Right ventricle myocardium inferior (tissue), 1 donor: ENCODE measurements around the gene KCTD2. TPM values are rescaled to one million over a fixed set of nuclear protein-coding genes. Genes with fewer than 3 reads are reported as not detected.
"Not testable (repeated sequence)": the region's sequence is repeated elsewhere in the genome, so short reads cannot be mapped to it uniquely, and the experiment has no call there.

Source experiments
- ATAC-seq: fragments of 200-7000 bp; cut with Tn5 transposase; one replicate; pipeline ENCODE4 v1.9.1; 2020; ENCODE audit warnings: mild to moderate bottlenecking, moderate library complexity
- DNase-seq: peaks from one replicate; pipeline ENCODE4 v3.0.0; 2021; ENCODE audit errors: missing footprints
- intact Hi-C: fragments of 100-400 bp; cut with DNase I; formaldehyde crosslinking; loops from one replicate; pipeline ENCODE4 v1.11.0; 2022
- total RNA-seq: library from RNA; stranded (reverse); fragmentation: NEBNext Ultra II Directional; extraction: Animal tissue kit (Norgen Biotek cat#: 25700); gene quantifications from one replicate; pipeline ENCODE4 v1.2.1, GENCODE V29; 2021
- donor health status: DM: no; HTN: yes; CAD: no; lungs with severe emphysema.

The KCTD2 gene
- total RNA-seq, 1 donor from 2014 or later, result 26.7 TPM

- DNase-seq (no peak), ATAC-seq (no peak)
- intact Hi-C loops, result no loop called here
Measured at GRCh38 chr17:75068750-75069149, 21.7 kb downstream of the KCTD2 start.

DNA sequence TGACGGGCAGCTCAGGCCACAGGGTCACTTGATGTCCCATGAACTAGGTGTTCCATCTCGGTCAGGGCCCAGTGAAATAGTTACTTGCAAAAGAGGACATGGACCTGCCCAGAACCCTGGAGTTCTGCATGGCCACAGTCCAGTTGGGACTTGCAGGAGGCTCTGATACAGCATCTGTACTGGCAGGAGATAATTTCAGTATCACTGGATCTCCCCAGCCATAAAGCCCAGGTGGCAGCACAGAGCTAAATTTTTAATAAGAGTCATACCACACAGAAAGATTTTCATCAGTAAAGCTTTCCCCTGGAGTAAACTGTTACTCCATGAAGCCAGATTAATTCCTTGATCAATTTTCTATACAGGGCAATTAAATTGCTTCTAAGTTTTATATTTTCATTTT is 22.8 kb downstream of the KCTD2 start:
- intact Hi-C loops, result no loop called here
- ATAC-seq (no peak), DNase-seq (no peak)

DNA sequence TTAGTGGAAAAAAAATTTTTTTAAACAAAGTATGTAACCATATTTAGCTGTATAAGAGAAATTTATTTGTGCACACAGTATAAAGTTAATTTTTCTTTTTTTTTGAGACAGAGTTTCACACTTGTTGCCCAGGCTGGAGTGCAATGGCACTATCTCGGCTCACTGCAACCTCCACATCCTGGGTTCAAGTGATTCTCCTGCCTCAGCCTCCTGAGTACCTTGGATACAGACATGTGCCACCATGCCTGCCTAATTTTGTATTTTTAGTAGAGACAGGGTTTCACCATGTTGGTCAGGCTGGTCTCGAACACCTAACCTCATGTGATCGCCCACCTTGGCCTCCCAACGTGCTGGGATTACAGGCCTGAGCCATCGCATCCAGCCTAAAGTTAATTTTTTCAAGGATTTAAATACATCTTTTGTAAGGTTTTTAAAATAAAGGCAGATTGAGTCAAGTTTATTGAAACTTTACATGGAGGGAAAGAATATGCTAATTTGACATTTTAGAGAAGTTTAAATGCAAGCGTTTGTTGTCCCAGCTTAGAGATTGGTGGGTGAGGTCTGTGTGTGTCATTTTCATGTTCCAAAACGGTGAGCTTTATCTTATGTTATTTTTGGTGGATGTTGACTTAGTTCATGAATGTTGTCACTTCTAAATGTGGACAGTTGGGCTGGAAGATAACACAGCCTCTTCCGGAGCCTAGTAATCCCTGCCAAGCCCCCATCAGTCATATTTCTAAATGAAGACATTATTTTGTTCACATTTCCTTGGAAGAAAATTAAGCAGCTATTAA is 24.6 kb downstream of the KCTD2 start:
- DNase-seq, ATAC-seq, intact Hi-C loops: not testable (repeated sequence)

DNA sequence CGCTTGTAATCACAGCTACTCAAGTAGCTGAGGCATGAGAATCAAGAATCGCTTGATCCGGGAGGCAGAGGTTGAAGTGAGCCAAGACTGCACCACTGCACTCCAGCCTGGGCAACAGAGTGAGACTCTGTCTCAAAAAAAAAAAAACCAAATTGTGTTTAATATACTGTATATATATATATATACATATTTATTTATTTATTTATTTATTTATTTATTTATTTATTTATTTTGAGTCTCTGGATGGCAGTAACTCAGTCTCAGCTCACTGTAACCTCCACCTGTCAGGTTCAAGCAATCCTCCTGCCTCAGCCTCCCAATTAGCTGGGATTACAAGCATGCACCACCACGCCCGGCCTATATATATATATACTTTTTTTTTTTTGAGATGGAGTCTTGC is 25.9 kb downstream of the KCTD2 start:
- intact Hi-C loops, ATAC-seq, DNase-seq: not testable (repeated sequence)

DNA sequence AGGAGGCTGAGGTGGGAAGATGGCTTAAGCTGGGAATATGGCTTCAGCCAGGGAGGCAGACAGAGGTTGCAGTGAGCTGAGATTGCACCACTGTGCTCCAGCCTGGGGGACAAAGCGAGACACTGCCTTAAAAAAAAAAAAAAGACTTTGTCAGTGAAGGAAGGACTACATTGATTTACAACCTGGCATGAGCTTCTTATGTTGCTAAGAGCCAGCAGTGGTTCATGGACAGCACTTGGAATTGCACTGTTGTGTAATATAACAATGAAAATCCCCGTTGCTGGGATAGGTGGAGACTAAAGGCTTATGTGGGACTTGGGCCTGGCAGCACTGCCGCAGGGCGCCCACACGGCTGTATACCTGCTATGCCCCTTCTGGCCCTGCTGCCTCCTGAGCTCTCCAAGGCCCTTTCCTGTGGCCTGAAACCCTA is 26.6 kb downstream of the KCTD2 start:
- intact Hi-C loops, result no loop called here
- ATAC-seq (no peak), DNase-seq (no peak)

DNA sequence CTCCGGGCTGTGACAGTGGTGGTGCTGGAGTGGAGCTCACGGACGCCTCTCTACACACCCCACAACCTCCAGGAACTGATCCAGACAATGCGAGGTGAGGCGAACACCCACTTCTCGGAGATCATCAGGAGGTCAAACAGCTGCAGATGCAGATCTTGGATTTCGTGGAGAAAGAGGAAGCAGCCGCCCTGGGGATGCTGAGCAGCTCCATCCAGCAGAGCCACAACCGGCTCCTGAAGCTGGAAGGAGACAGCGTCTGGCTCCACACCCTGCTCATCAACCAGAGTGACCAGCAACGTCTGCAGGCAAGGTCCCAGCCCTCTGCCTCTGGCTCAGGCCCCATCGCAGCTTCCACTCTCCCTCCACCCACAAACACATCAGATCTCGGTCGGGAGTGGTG is 27.5 kb downstream of the KCTD2 start:
- intact Hi-C loops, result no loop called here
- DNase-seq (no peak), ATAC-seq (no peak)

DNA sequence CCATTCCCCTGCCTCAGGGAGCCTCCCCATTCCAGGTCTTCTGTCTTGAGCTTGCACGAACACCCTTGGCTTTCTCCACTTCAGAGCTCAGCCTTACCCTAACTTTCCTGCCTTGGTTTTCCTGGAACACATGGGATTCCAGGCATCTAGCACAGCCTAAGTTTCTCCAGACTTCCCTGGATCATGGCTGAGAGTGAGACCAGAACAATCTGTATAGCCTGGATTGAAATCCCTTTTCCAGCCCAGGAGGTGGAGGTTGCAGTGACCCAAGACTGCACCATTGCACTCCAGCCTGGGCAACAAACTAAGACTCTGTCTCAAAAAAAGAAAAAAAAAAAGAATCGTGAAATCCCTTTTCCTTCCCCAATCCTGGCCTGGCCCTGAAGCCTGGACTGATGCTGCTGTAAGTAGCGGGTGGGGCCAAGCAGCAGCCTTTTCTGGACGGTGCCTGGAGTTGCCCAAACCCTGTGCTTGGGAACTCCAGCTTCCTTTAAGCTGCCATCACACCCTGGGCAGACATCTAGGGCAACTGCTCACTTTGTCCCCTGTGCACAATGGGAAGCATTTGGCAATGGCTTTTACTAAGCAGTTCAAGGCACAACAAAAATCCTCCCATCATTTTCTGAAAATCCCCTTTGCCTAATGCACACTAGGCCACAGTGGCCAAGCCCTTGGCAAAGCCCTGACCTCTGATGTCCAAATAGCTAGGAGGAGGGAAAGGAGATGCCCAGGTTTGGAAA is 28.7 kb downstream of the KCTD2 start:
- intact Hi-C loops, result no loop called here
- ATAC-seq (no peak), DNase-seq (peak; percentile 0)

DNA sequence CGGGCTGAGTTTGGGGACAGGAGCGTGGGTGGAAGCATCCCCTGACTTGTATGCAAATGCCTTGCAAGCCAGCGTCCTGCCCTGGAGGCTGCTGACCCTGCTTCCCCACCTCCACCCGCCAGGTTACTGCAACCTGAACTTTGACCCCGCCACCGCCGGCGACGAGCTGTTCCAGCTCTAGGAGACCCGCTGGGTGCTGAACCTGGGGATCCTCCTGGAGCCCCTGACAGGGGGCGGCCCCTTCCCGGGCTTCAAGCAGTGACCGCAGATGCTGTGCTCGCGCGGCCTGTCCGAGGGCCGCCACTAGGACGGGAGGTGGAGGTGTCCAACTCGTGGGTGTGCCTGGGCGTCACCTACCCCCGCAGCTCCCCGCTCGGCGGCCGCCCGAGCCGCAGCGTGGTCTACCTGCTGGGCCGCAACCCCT is 30.1 kb downstream of the KCTD2 start:
- intact Hi-C loops, result no loop called here
- no peak for DNase-seq
- ATAC-seq, result peak; percentile 4

- ATAC-seq (peak; percentile 91), DNase-seq (peak; percentile 91)
- intact Hi-C loops, result no loop called here
Measured at GRCh38 chr17:75077496-75078283, 30.7 kb downstream of the KCTD2 start.

DNA sequence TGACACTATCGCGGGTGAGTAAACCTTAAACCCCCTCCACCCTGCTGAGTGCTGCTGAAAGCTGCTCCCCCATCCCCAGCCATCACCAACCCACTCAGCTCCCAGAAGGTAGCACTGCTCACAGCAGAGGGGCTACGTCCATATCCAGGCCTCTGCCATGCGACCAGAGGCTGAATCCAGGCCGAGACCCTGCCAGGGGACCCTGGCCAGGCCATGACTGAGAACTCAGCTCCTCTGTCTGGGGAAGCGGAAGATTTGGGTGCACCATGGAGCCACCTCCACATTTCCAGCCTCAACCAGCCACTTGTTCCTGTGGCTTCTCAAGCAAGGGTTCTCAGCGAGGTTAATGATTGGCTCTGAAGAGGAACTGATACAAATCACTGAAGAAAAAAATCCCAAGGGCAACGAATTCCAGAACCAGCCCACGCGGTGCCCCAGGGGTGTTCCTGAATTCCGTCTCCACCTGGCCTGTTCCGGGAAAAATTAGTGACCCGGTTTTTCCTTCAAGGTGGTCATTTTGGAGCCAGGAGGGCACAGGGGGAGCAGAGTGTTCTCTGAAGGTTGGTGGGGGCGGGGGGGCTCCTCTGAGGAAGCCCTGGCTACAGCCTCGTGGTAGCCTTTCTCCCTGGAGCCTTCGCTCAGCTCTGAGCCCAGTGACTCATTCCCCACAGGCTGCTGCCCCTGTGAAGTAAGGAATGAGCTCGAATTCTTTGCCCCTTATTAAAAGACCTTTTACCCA is 31.4 kb downstream of the KCTD2 start:
- DNase-seq (peak; percentile 53), ATAC-seq (peak; percentile 23)
- intact Hi-C loops, result no loop called here

DNA sequence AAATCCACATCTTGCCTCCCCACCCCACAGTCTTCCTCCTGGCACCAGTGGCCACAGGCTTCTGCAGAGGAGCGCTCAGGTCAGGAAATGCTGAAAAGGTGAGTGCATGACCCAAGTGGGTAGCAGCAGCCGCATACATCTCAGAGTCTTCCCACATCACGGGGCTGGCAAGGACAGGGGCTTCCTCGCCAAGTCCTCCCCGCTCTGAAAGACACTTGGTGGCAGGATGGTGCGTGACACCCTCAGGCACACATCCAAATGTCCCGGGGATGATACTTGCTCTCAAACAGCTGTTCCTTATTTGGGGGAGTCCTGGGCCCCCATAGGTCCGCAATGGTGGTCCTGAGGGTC is 32.0 kb downstream of the KCTD2 start:
- ATAC-seq (no peak), DNase-seq (peak; percentile 23)
- intact Hi-C loops, result no loop called here

- intact Hi-C loops, result no loop called here
- ATAC-seq (no peak), DNase-seq (no peak)
Measured at GRCh38 chr17:75081611-75082540, 34.9 kb downstream of the KCTD2 start.

GRCh38 chr17:75082683-75083082 is 35.7 kb downstream of the KCTD2 start:
- DNase-seq, result no peak
- no peak for ATAC-seq
- intact Hi-C loops, result no loop called here

- ATAC-seq (no peak), DNase-seq (no peak)
- intact Hi-C loops, result no loop called here
Measured at GRCh38 chr17:75084039-75084660, 37.1 kb downstream of the KCTD2 start.

DNA sequence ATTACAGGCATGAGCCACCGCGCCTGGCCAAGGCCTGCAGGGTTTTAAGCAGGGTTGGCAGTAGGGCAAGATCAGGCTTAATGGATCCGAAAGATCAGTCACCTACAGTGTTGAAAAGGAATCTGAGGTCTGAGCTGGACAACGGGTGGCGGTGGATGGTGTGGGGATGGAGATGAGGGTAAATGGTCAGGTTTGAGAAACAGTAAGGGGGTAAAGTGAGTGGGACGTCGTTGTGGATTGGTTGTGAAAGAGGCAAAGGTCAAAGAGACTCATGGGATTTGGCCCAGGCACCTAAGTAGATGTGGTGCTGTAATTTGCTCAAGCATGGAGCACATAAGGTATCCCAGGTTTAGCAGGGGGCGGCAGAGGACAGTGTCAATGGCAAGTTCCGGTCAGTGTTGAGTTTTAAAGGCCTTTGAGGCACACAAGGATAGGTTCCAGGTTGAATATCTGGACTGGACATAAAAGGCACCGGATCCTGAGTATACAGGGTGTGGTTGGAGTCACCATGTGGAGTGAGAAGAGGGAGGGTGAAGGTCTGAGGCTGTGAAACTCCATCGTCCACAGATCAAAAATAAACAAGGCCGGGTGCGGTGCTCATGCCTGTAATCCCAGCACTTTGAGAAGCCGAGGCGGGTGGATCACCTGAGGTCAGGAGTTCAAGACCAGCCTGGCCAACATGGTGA is 39.6 kb downstream of the KCTD2 start:
- intact Hi-C loops, result no loop called here
- DNase-seq, result no peak
- ATAC-seq, result no peak

DNA sequence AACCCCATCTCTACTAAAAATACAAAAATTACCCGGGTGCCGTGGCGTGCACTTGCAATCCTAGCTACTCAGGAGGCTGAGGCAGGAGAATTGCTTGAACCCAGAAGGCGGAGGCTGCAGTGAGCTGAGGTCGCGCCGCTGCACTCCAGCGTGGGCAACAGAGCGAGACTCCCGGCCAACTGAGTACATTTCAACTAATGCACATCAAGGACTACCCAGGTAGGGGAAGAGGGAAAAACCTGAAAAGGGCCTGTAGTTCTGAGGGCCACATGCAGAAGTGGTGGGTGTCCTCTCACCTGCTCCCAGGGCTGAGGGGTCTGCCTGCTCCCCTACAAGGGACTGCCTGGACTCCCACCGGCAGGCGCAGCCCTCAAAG is 40.1 kb downstream of the KCTD2 start:
- ATAC-seq, result no peak

More for the DNA sequence above, 40.1 kb downstream of the KCTD2 start:
- intact Hi-C loops, result no loop called here
- DNase-seq, result no peak
